Jurkat, Clone E6-1 (cell line): Measurements from ENCODE around the gene ATP12A.
"Not testable (repeated sequence)": the region's sequence is repeated elsewhere in the genome, so short reads cannot be mapped to it uniquely, and the experiment has no call there.

ENCODE experiments used
- DNase-seq: peaks from one replicate; pipeline ENCODE4 v3.0.0-alpha.2; 2011; ENCODE audit warnings: low read depth, low spot score
- H3K4me3 ChIP-seq: 2 replicates; pipeline ENCODE4 v1.5.1; 2011; ENCODE audit warnings: mild to moderate bottlenecking, low read length, control low read depth, moderate library complexity

Gene ATP12A

DNA sequence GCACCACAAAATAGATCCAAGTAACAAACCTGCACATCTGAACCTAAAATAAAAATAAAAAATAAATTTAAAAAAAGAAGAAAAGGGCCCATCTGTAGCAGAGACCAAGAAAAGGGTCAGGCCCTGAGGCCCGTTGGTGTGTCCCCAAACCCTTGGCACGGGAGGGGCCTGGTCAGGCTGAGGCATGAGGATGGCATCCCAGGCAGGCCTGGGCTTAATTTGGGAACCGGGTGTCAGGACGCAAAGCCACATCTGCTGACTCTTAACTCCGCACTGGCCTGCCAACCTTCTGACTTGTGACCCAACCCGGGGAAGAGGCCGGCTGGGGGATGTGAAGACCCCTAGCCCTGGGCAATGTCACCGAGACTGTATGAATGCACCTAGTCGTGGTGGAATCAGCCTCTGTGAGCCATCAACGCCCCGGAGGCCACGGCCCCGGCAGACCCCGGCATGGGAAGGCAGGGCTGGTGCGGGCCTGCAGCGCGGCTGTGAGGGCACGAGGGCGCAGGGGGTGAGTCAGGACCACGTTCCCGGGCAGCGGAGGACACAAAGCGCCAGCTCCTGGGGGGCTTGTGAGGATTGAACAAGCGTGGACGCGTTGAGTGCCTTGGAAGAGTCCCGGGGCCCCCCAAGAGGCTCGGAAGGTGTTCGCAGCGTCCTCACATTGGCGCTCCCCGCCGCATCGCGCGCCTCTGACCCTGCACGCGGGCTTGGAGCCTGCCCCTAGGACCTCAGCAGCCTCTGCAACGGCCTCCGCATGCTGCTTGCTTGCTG is 38.2 kb downstream of the ATP12A start:
- no peak overlapping the region for H3K4me3 ChIP-seq
- DNase-seq = no peak

DNA sequence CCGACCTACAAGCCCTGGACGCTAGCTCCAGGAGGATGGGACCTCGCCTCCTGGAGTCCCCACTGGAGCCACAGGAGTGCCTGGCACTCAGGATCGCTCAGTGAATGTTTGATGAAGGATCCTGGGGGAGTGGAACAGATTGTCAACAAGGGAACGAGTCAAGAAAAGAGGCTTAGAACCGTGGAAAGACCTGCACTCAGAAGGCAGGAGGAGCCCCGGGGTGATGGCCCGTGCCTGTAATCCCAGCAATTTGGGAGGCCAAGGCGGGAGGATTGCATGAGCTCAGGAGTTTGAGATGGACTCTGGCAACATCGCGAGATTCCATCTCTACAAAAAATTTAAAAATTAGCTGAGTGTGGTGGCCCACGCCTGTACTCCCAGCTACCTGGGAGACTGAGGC is 38.9 kb downstream of the ATP12A start:
- DNase-seq = no peak
- H3K4me3 ChIP-seq = no peak overlapping the region

DNA sequence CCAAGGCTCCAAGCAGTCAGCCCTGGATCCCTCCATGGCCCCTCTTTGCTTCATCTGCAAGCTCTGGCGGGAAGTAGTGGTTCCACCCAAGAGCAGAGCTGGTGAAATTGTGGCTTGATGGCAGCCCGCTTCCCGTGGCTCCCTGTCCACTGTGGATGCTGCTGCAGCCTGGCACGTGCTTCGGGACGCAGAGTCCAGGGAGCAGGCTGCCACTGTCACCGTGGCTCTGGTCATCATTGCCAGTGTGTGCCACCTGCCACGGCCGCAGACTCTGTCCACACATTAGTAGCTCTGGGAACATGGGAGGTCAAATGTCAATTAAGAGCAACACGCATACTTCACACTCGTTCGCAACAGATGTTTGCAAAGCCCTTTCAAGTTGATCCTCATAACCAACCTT is 43.0 kb downstream of the ATP12A start:
- H3K4me3 ChIP-seq = no peak overlapping the region
- no peak for DNase-seq

DNA sequence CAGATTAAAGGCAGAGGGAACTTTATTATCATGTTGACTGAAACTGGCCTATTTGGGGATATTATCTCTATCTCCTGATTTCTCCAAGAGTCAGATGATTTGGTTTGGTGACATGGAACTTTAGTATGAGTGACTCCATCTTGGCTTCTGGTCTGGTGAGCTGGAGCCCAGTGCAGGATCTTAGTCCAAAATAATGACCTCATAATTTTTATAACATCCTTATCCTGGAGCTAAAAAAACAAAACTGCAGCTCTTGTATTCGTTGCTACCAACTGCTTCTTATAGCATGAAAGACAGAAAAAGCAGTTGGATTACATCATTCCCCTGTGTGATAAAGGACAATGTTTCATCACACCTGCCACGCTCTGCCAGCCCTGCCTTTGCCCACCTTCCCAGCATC is 44.5 kb downstream of the ATP12A start:
- no peak overlapping the region for H3K4me3 ChIP-seq
- no peak for DNase-seq

DNA sequence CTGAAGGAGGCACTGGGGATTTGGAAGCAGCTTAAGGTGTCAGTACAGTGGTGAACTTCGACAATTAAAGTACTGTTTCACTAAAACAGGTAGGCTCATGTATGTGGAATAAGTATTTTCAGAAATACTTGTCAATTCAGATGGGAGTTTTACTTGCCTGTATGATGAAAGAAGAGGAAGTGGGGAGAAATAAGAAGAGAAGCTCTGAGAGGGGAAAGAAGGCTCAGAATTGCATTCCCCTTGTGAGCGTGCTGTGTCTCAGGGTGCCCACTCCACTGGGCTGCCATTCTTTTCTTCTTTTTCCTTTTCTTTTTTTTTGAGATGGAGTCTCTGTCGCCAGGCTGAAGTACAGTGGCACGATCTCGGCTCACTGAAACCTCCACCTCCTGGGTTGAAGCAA is 45.2 kb downstream of the ATP12A start:
- DNase-seq = no peak
- no peak overlapping the region for H3K4me3 ChIP-seq

DNA sequence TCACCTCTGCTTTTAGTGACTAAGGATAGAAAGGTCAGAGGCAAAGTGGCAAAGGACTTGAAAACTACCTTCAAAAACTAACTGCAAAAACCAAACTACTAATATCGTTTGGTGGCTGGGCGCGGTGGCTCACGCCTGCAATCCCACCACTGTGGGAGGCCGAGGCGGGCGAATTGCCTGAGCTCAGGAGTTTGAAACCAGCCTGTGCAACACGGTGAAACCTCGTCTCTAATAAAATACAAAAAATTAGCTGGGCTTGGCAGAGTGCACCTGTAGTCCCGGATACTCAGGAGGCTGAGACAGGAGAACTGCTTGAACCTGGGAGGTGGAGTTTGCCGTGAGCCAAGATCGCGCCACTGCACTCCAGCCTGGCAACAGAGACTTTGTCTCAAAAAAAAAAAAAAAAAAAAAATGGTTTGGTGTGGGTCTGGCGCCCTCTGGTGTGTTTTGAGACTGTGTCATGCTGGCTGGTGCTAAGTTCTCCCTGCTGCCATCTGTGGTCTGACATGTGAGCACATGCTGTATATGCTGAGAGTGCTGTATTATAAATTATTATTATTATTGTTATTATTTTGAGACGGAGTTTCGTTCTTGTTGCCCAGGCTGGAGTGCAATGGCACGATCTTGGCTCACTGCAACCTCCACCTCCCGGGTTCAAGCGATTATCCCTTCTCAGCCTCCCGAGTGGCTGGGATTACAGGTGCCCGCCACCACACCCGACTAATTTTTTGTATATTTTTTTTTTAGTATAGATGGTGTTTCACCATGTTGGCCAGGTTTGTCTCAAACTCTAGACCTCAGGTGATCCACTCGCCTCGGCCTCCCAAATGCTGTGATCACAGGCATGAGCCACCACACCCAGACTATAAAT is 47.8 kb downstream of the ATP12A start:
- peak; percentile 85 for DNase-seq
- no peak overlapping the region for H3K4me3 ChIP-seq

DNA sequence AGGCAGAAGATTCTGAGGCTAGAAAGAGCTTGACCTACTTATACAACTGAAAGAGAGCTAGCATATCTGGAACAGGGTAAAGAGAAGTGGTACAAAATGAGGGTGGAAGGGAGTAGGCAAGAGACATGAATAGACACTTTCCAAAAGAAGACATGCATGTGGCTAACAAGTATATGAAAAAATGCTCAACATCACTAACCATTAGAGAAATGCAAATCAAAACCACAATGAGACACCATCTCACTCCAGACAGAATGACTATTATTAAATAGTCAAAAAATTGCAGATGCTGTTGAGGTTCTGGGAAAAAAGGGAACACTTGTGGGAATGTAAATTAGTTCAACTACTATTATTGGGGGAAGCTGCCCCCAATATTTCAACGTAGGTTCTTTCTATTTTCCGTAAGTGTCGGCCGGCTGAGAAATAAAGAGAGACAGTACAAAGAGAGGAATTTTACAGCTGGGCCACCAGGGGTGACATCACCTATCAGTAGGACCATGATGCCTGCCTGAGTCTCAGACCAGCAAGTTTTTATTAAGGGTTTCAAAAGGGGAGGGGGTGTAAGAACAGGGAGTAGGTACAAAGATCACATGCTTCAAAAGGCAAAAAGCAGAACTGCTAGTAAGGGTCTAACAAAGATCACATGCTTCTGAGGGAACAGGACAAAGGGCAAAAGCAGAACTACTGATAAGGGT is 50.8 kb downstream of the ATP12A start:
- H3K4me3 ChIP-seq, DNase-seq: not testable (repeated sequence)

DNA sequence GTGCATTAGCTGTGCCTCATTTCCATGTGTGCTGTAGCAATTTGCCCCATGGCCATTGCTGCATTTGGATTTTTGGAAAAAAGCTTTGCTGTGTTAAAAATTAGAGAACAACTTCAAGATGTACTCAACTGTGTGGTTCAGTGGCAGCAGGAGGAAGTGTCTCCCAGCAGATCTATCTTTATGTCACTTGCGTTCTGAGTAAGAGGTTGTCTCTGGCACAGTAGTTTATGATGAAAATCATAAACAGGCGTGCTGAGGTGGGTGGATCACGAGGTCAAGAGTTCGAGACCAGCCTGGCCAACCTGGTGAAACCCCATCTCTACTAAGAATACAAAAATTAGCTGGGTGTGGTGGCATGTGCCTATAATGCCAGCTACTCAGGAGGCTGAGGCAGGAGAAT is 54.7 kb downstream of the ATP12A start:
- no peak for DNase-seq
- H3K4me3 ChIP-seq = no peak overlapping the region

DNA sequence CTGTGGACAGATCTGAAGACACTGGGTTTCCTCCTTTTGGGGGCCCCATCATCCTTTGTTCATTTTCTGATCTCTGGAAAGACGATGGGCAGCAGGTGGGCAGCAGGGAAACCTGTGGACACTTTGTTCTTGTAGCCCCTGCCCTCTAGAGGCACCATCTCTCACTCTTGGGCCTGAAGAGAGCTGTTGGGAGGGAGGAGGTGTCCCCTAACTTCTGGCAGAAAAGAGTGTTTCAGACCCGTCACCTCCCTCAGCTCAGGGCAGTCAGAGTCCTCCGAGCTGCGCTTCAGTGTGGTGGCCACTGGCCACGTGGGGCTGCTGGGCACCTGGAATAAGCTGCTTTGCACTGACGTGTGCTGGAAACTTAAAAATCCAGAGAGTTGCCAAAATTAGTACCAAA is 56.8 kb downstream of the ATP12A start:
- no peak for DNase-seq

DNA sequence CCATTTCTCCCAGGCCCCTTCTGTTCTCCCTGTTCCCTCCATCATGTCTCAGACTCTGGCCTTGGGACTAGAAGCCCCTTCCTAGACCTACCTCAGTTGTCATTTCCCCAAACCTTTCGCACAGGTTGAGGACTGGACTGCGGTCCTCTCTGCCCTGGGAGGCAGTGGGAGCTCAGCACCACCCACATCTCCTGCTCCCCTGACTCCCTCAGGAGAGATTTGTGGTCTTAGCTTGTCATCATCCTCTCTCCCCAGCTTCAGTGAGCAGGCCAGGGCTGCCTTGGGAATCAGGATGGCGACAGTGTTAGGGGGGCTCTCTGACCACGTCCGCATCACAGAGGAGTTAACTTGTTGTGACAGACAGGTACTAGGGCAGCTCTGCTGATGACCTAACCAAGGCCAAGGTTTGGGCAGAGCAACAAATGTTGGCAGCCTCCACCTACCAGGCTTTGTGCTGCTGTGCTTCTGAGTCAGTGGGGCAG is 58.2 kb downstream of the ATP12A start:
- no peak for DNase-seq
- no peak overlapping the region for H3K4me3 ChIP-seq

More for the DNA sequence above, 56.8 kb downstream of the ATP12A start:
- H3K4me3 ChIP-seq = no peak overlapping the region

DNA sequence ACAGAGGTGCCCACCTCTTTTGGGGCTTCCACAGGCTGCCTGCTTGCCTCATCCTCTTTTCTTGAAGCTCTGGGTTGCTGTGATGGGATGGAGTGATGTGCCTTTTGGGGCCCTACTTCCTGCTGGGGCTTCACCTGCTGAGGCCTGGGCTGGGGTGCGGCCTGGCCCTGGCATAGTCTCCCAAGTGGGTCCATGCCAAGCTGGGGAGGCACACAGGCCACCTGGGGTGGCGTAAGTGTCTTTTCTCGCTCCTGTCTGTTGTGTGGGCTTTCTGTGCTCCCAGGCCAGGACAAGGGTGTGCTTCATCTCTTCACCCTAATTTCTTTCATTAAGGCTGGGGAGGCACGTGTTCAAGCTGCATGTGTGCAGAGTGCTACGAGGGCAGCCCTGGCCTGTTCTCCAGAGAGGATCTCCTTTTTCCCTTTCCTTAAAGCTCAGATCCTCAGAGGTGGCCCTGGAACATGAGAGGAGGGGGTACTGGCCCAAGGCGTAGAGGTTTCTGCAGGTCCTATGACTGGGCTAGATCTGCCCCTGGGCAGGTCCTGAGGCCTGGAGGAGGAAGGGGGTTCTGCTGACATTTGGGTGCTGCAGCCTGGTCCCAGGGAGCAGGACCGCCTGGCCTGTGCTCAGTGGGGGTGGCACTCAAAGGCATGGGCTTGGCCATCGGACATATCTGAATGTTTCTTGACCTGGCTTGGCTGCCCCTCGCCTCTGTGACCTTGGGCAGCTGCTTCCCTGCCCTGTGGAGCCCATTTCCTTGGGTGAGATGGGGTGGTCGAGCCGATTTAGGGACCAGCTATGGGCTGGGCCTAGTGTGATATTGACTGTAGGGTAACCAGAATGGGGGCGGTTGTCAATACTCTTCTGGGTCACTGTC is 60.0 kb downstream of the ATP12A start:
- DNase-seq = no peak
- H3K4me3 ChIP-seq = no peak overlapping the region

DNA sequence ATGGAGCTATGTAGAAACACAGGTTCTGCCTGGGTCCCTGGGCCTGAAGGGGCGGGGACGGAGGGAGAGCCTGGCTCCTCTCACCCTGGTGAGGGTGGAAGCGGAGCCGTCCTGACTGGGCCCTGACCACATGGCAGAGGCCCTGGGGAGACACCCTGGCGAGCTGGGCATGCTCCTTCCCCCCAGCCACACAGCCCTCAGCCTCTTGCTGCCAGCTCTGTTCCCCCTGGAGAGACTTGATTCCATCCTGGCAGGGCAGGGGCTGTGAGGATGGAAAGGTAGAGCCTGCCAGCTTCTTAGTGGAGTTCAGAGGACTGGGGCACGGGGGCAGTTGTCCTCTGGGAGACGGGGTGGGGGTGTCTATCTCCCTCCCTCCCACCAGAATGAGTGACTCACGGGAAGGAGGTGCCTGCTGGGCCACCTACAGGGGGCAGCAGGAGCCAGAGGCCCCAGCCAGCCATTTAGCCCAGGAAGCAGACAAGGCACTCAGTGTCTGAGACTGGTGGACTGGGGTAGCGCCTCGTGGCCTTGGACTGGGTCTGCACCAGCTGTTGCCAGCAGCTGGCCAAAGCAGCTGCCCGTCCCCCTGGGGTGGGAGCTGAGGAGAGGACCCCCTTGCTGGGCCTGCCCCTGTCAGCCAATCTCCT is 60.9 kb downstream of the ATP12A start:
- DNase-seq = no peak
- H3K4me3 ChIP-seq = no peak overlapping the region

DNA sequence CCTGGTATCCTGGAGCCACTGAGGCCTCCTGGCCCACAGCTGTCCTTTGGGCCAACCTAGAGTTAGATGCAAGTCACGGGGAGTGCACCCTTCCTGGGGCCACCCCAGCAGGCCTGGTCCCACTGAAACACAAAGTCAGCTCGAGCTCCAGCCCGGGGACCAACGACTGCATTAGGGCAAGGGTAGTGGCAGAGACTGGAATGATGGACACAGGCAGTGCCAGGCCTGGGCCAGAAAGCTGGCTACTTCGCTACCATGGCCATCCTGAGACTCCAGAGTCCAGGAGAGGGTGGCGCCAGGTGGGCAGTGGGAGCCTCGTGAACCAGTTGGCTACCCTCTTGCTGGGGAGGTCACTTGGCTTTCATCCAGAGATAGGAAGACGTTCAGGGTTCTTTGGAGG is 61.6 kb downstream of the ATP12A start:
- H3K4me3 ChIP-seq = no peak overlapping the region
- DNase-seq = no peak

DNA sequence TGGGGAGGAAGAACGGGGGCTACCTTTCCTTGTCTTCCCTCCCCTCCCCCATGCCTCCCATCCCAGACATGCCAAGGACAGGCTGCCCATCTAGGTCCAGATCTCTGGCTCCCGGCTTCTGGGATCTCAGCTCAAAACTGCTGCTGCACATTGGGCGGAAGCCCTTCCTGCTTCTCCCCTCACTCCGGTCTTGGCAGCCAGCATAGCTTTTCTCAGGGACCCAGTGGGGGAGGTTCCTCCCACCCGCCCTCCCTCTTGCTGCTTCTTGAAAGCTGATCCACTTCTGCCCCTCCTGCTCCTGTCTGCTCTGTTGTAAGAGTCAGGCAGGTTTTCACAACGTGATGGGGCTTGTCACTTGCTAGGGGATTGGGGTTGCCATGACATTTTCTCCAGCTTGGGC is 62.1 kb downstream of the ATP12A start:
- H3K4me3 ChIP-seq = no peak overlapping the region
- DNase-seq = no peak

DNA sequence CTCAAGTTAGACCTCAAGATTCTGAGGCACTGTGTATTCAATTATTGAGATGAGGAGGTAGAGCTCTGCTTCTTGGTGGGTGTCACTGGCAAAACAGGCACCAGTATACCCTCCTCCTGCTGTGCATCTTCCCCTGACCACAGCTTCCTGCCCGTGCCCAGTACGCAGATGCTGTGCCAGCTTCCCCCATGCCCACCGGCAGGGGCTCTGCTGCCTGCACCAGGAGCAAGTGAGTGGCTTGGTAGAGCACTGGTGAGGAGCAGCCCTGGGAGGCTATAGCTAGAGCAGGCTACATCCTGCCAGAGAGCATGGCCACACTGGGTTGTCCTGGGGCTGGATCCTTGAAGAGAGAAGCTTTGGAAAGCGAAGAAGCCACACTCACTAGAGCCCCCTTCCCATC is 62.8 kb downstream of the ATP12A start:
- no peak overlapping the region for H3K4me3 ChIP-seq
- peak; percentile 62 for DNase-seq

DNA sequence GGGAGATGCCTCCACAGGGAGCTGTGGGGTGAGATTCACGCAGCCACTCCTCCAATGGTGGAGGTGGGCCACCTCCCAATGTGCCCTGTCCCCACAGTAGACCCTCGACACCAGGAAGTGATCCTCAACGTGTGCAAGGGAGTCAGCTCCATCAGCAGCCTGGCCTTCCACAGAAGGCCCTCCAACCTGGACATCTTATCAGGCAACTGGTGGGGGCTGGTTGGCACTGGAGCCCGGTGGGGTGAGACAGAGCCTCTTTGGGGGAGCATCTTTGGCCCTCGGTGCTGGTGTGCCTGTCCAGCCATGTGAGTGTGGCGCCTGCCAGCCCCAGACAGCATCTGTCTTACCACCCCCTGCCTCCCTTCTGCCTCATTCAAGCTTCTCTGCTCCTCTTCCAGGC is 64.0 kb downstream of the ATP12A start:
- H3K4me3 ChIP-seq = no peak overlapping the region
- no peak for DNase-seq

DNA sequence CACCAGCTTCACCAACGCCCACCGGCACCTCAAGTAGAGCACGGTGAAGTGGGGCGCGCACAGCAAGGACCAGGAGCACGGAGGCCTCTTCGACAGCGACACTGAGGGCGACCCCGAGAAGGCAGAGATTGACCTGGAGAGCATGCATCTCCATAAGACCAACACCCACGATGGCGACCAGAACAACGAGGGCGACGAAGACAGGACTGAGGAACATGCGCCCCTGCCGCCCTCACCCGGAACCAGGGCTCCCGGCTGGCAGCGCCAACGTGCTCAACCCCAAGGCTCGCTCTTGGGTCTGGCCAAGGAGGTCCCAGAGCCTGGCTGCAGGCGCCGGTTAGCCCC is 65.3 kb downstream of the ATP12A start:
- no peak for DNase-seq
- no peak overlapping the region for H3K4me3 ChIP-seq

DNA sequence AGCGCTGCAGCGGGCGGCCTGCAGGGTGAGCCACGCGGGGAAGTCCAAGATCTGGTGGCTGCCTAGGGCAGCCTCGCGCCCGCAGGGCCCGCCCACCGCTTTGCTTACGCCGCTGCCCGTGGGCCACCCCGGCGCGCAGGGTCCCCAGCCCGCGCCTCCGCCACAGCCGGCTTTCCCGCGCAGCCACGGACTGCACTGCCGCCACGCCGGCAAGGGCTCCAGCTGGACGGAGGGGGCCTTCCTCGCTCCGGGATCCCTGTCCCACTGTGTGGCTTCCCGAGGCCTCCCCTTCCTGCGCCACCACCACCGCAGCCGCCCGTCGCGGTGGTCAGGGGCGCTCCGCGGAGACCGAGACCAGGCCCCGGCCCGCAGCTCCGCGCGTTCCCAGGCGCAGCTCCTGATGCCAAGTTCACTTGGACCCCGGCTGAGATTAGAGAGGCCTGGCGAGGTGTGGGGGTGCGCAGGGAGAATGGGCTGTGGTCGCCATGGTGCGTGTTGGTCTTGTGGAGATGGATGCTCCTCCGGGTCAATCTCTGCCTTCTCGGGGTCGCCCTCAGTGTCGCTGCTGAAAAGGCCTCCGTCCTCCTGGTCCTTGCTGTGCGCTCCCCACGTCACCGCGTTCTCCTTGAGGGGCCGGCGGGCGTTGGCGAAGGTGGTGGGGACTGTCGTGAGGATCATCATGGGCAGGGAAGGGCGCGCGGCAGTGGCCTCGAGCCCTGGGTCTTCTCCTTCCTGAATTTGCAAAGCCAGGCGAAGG is 65.8 kb downstream of the ATP12A start:
- DNase-seq = no peak
- H3K4me3 ChIP-seq = no peak overlapping the region
